ENCODE data around the gene ASF1A.

The ASF1A gene

DNA sequence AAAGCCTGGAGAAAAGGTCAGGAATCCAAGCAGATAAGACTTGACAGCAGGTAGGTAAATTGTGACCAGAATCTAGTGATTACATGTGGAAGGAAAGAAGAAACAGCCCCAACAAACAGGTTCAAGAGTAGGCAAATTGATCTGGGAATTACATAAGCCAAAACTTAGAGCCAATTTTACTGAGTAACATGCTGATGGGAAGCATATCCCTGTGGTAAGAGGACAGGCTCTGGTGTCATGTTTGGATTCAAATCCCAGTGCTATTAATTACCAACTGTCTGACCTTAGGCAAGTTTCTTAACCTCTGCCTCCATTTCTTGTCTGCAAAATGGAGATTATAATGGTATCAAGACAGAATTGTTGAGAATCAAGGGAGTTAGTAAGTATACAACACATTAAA lies 20.6 kb downstream of the ASF1A start:
- Histone ChIP-seq H3K4me1 (ENCODE audit: insufficient read depth, poor library complexity, severe bottlenecking) (no peaks in the 10 kb centered on the region), H3K4me3 (ENCODE audit: severe bottlenecking) (no peak overlapping the region), H3K9me3 (ENCODE audit: severe bottlenecking) (no peaks in the 10 kb centered on the region), H3K27me3 (ENCODE audit: insufficient read depth, poor library complexity, severe bottlenecking) (no peaks in the 10 kb centered on the region), H3K27ac (ENCODE audit: poor library complexity, severe bottlenecking) (no peak overlapping the region), H3K36me3 (ENCODE audit: low read depth) (peaks cover 86% of the 10 kb centered on the region)
- TF ChIP-seq, protein P1, sequence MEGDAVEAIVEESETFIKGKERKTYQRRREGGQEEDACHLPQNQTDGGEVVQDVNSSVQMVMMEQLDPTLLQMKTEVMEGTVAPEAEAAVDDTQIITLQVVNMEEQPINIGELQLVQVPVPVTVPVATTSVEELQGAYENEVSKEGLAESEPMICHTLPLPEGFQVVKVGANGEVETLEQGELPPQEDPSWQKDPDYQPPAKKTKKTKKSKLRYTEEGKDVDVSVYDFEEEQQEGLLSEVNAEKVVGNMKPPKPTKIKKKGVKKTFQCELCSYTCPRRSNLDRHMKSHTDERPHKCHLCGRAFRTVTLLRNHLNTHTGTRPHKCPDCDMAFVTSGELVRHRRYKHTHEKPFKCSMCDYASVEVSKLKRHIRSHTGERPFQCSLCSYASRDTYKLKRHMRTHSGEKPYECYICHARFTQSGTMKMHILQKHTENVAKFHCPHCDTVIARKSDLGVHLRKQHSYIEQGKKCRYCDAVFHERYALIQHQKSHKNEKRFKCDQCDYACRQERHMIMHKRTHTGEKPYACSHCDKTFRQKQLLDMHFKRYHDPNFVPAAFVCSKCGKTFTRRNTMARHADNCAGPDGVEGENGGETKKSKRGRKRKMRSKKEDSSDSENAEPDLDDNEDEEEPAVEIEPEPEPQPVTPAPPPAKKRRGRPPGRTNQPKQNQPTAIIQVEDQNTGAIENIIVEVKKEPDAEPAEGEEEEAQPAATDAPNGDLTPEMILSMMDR (IDR thresholded peaks at IDR 0.05; ENCODE audit: poor library complexity, severe bottlenecking): no peak
- no peak for DNase-seq (ENCODE audit: low spot score)
- no peak for ATAC-seq (ENCODE audit: low read depth)

DNA sequence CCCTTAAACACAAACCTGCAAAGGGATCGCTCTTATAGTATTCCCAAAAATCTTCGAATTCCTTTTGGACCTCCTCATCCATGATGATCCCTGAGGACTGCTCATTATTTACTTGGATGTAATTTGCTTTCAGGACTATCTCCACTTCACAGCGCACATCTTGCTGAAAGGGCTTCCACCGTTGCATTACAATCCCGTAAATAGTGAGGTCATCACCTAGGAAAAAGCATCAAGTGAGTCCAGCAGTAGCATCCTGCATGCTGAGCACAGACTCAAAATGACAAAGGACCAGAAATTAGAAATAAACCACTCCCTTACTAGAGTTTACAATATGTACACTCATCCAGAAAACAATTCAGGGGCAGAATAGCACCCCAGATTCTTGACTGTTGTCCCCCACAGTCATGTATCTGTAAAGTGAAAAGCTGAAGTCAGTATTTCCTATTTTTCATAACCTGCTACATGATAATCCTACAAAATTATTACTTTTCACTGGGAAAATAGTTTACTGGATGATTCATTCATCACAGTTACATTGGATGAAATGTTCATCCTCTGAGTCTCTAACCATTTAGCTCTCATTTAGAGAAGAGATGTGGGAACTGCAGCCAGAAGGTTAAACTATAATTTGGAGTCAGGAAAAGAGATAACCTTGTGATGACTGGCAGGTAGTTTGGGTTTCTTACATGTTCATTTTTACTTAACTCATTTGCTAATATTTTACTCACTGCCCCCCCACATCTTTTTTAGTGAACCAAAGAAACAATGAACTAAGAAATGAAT lies 23.8 kb downstream of the ASF1A start:
- no peak for DNase-seq (ENCODE audit: low spot score)
- no peak for ATAC-seq (ENCODE audit: low read depth)
- TF ChIP-seq, protein P1 (IDR thresholded peaks at IDR 0.05; ENCODE audit: poor library complexity, severe bottlenecking): no peak
- Histone ChIP-seq H3K36me3 (ENCODE audit: low read depth) (peaks cover 88% of the 10 kb centered on the region), H3K27me3 (ENCODE audit: insufficient read depth, poor library complexity, severe bottlenecking) (no peaks in the 10 kb centered on the region), H3K4me1 (ENCODE audit: insufficient read depth, poor library complexity, severe bottlenecking) (no peaks in the 10 kb centered on the region), H3K4me3 (ENCODE audit: severe bottlenecking) (no peak overlapping the region), H3K27ac (ENCODE audit: poor library complexity, severe bottlenecking) (no peak overlapping the region), H3K9me3 (ENCODE audit: severe bottlenecking) (no peaks in the 10 kb centered on the region)

DNA sequence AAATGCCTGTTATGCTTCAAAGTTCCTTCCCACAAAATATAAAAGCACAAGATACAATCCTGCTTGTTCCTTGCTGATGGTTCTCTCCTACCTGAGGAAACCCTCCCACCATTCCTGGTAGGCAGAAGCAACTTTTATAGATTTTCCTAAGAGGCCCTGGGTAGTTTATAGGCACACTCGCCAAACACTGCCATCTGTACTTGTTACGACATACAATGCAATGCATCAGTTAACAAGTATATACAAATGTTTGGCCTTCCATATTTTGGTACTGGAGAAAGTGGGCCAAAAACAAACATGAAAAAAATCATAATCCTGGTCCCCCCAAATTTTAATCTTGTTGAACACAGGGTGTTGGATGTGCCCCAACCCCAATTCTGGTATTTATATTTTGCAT lies 24.4 kb downstream of the ASF1A start:
- no peaks in the 10 kb centered on the region for H3K9me3 ChIP-seq (ENCODE audit: severe bottlenecking)
- ATAC-seq (ENCODE audit: low read depth) (no peak), DNase-seq (ENCODE audit: low spot score) (no peak)
- no peak overlapping the region for H3K27ac ChIP-seq (ENCODE audit: poor library complexity, severe bottlenecking)
- TF ChIP-seq, protein P1 (IDR thresholded peaks at IDR 0.05; ENCODE audit: poor library complexity, severe bottlenecking): no peak
- H3K27me3 ChIP-seq (ENCODE audit: insufficient read depth, poor library complexity, severe bottlenecking): no peaks in the 10 kb centered on the region
- H3K36me3 ChIP-seq (ENCODE audit: low read depth): peaks cover 85% of the 10 kb centered on the region
- H3K4me3 ChIP-seq (ENCODE audit: severe bottlenecking): no peak overlapping the region
- no peaks in the 10 kb centered on the region for H3K4me1 ChIP-seq (ENCODE audit: insufficient read depth, poor library complexity, severe bottlenecking)

DNA sequence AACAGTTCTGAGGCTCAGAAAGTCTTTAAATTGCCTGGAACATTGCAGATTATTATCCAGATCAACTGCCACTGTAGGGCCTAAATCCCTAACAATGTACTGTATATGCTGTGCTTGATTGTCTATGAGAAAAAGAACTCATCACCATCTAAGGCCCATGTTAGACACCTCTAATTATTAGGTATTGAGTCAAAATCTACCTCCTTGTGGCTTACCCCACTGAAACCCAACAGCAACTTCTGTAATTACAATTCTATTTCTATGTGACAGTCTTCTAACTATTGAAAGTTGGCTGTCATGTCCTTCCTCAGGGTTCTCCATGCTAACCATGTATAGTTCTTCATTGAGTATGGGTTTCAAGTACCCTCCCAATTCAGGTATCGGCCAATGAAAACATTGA lies 27.1 kb downstream of the ASF1A start:
- DNase-seq (ENCODE audit: low spot score) (no peak), ATAC-seq (ENCODE audit: low read depth) (no peak)
- H3K4me3 ChIP-seq (ENCODE audit: severe bottlenecking): no peak overlapping the region
- H3K27me3 ChIP-seq (ENCODE audit: insufficient read depth, poor library complexity, severe bottlenecking): no peaks in the 10 kb centered on the region
- H3K4me1 ChIP-seq (ENCODE audit: insufficient read depth, poor library complexity, severe bottlenecking): no peaks in the 10 kb centered on the region
- TF ChIP-seq, protein P1 (IDR thresholded peaks at IDR 0.05; ENCODE audit: poor library complexity, severe bottlenecking): no peak
- no peaks in the 10 kb centered on the region for H3K9me3 ChIP-seq (ENCODE audit: severe bottlenecking)
- H3K27ac ChIP-seq (ENCODE audit: poor library complexity, severe bottlenecking): no peak overlapping the region
- H3K36me3 ChIP-seq (ENCODE audit: low read depth): peaks cover 83% of the 10 kb centered on the region

DNA sequence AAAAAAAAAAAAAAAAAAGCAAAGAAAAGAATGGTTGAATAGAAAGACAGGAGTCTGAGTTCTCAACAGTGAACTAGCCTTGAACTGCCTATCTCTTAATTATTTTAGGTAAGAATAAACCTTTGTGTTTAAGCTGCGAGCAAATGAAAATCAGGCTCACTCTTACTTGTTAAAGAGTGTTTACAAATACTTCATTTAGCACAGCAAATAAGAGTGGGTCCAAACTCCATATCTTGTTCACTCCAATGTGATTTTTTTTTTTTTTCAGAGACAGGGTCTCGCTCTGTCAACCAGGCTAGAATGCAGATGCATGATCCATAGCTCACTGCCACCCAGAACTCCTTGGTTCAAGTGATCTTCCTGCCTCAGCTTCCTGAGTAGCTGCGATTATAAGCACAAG lies 29.1 kb downstream of the ASF1A start:
- DNase-seq (ENCODE audit: low spot score): no peak
- no peak for ATAC-seq (ENCODE audit: low read depth)
- no peaks in the 10 kb centered on the region for H3K27me3 ChIP-seq (ENCODE audit: insufficient read depth, poor library complexity, severe bottlenecking)
- peaks cover 78% of the 10 kb centered on the region for H3K36me3 ChIP-seq (ENCODE audit: low read depth)
- H3K4me1 ChIP-seq (ENCODE audit: insufficient read depth, poor library complexity, severe bottlenecking): no peaks in the 10 kb centered on the region
- TF ChIP-seq, protein P1 (IDR thresholded peaks at IDR 0.05; ENCODE audit: poor library complexity, severe bottlenecking): no peak
- no peak overlapping the region for H3K27ac ChIP-seq (ENCODE audit: poor library complexity, severe bottlenecking)
- H3K9me3 ChIP-seq (ENCODE audit: severe bottlenecking): no peaks in the 10 kb centered on the region
- no peak overlapping the region for H3K4me3 ChIP-seq (ENCODE audit: severe bottlenecking)

All from RWPE2 (cell line).